Skin of body (tissue), 2 donors: ENCODE measurements around the gene DUSP9. TPM values are rescaled to one million over a fixed set of nuclear protein-coding genes. Genes with fewer than 3 reads are reported as not detected.

Source experiments
- DNase-seq: peaks from one replicate; lab custom pipeline; 2025; lab: John Stamatoyannopoulos, UW
- total RNA-seq: library from RNA; depleted of rRNA; stranded (reverse); fragments of >200 nt; gene quantifications from one replicate; pipeline ENCODE4 v1.2.3, GENCODE V29; 2014

Gene DUSP9
- total RNA-seq, 1 donor from 2014 or later: 0.10 TPM

DNA sequence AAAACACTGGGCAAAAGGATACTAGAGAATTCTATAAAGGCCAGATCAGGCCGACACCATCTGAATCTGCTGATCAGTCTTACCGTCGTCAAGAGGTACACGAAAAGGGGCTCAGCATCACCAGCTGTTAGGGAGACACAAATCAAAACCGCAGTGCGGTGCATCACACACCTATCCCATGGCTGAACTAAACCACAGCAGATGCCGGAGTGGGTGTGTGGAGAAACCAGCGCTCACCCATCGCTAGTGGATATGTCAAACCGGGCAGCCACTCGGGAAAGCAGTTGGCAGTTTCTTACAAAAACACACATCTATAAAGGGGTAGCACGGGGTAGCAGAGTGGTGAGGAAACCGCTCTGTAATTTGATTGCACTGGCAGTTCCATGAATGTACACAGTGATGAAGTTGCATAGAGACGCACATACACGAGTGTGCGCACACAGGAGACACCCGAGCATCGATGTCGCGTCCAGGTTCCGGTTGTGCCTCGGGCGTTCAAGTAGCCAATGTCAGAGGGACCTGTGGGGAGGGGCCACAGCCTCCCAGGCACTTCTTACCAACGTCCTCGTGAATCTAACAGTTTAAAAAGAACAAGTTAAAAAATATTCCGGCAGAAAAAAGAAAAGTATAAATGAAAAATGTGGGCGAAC lies 24.9 kb upstream of the DUSP9 start:
- no peak for DNase-seq

DNA sequence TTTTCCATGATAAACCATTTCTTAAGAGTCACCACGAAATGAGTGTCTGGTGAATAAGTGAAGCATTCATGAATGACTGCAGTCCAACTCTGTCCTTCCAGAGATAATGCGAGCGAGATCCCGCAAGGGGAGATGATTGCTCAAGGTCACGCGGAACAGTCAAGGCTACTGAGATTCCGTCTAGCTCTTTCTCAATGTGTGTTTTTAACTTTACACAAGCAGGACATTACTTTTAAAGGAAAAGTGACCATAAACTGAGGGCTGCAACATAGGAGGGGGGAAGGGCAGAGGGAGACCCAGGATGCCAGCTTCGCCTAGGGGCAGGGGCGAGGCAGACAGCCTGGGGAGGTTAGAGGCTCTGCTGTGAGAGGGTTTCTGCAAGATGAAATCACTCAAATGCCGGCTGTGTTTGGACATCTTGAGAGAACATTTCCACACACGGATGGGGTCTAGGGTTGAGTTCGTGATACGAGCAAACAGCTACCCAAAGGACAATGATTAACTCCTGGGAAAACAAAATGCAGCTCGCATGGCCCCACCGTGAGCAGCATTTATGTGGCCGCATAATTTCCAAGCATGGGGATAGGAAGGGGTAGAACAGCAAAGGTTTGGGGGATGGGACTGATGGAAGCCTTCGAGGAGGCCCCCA lies 24.2 kb upstream of the DUSP9 start:
- DNase-seq: no peak

DNA sequence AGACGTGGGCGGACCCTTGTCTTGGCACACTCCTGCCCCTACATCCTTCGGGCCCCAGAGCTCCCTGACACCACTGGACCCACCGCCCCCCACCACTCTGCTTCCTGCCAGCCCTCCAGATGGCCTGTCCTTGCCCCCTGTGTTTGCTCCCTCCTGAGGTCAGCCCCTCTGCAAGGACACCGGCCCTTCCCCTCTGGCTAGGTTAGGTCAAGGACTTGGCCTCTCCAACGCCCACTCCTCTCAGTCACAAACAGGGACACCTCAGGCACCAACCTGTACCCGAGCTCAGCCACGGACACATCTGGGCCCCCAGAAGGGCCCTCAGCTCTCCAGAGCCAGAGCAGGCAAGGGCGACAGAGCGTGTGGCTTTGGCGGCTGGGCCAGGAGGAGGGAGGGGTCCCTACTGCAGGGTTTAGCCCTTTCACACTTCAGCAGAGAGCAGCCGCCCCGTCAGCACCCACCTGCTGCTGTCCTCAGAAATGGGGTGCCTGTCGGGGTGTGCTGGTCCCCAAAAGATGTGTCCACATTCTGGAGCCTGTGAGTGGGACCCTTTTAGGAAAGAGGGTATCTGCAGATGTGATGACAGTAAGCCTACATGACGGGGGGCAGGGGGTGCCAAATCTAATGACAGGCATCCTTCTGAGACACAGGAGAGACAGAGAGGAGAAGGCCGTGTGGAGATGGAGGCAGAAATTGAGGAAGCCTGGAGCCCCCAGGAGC lies 23.5 kb upstream of the DUSP9 start:
- no peak for DNase-seq

DNA sequence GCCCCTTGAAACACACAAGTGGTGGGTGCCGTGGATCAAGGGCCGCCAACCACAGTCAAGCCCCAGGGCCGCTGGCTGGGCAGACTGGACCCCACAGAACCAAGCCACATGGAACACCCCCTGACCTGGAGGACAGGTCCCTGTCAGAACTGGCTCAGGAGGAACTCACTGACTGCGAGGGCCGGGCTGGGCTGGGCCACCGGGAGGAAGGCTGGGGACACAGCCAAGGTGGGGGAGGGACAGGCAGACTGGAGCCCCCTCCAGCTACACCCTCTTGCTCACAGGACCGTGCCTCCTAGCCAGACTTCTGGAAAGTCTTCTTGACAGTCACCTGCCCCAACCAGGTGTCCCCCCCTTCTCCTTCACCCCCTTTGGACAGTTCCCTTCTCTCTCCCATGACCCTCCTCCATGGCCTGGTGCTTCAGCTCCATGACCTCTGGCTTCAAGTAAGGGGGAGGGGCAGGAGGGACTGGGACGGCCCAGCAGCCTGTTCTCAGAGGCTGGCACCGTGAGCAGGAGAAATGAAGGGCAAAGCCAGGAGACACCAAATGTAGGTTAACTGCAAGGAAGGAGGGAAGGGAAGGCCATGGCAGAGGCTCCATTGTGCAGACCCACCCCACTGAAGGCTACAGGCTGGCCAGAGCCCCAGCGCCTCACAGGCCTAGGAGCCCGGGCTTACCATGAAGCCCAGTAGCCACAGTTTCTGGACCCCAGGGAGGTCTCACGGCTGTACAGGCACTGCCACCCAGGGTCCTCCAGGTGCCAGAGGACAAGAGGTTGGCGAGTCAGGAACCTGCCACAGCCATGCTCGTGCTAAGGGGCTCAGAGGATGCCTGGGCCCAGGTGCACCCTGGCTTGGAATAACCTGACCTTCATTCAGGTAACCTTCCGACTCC lies 22.6 kb upstream of the DUSP9 start:
- no peak for DNase-seq

DNA sequence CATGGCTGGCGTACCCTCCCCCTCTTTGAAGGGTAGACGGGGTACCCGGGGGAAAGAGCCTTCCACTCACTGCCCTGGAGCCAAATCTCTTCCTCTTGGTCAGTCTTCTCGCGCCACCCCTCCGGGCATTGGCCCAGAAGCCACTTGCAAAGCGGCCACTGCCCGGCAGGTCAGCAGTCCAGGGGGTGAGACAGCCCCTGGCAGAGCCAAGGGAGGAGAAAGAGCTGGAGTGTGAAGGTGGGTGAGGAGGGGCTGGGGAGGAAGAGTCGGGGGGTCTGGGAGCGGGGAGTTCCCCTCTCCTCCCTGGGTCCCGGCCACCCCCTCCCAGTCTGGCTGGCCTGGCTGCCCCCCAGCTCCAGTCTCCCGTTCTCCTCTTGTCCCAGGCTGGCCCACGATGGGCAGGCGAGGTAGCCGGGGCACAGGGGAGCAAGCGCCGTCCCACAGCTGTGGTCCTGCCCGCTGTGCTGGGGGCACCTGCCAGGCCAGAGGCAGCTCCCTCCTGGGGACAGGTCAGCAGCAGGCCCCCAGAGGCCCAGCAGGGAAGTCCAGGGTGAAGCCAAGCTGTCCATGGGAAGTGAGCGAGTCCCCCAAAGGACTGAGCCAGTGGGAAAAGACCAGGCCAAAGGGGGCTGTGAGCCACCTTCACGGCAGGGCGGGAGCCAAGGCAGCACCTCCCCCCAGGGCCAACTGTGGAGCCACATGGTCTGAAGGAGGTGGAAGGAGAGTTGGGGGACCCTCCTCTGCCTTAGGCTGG lies 21.6 kb upstream of the DUSP9 start:
- DNase-seq: no peak

DNA sequence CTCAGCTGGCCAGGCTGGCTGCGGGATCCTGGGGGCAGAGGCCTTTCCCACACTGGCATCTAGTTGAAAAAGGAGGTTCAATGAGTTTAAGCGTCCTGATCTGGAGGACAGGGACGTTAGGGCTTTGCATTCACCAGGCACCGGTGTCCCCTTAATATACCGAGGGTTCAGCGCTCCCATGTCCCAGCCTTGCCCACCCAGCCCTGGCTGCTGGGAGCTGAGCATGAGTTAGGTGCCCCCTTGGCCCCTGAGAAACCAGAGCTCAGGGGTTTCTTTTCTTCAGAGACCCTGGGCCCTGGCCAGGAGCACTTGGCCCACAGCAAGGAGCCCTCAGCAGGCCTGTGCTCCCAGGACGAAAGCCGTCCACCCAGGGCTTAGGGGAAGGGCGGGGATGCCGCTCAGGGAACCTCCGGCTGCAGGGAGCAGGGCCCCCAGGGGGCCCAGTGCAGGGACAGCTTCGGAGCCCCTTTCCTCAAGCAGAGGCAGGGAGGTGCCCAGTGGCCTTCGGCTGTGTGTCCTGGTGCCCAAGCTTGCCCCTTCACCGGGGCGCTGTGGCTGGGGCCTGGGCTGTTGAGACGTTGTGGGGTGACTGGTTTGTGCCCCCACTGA lies 20.9 kb upstream of the DUSP9 start:
- DNase-seq: no peak

DNA sequence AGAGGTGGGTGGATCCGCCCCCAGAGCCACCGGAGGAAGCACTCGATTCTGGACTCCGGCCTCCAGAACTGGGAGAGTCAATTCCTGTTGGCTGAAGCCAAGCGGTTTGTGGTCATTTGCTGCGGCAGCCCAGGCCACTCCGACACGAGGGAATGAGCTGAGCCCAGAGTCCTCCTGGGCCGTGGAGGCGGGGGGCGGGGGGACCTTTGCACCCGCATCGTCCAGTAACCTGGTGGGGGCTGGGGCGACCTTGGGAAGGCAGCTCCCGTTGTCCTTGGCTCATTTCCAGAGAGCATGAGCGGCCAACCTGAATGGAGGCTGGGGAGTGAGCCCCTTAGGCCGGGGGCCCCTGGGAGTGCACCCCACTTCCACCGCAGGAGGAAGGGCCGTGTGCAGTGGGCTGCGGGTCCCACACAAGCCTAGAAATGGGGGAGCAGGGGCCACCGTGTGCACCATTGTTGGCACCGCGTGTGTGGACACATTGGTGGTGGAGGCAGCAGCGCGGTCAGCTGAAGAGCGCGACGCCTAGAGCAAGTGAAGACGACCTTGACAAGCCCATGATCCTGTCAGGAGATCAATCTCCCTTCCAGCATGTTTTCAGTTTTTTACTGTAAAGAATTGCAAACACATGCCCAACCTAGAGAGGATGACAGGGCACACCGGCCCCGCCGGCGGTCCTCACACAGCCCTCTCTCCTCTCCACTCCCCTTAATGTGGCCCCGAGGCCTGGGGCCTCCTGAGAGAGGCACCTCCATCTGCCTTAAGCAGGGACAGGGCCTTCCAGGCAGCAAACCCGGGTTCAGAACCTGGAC lies 19.9 kb upstream of the DUSP9 start:
- no peak for DNase-seq

DNA sequence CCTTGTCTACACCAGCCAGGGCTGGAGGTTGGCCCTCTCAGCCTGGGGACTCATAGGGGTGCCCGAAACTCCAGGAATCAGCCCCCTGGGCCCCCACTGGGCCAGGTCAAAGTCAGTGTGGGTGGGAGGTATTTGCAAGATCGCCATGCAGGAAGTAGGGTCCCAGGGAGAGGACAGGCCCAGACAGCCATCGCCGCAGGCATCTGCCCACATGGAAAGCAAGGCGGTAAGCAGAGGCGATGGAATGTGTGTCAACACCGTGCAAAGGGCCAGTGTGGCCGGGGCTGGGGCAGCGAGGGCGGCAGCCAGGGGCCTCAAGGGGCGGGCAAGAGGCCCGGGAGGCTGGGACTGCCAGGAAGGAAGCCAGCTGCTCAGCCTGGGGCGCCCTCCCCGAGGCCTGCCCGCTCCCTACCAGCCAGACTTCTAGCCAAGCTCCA lies 19.3 kb upstream of the DUSP9 start:
- no peak for DNase-seq

DNA sequence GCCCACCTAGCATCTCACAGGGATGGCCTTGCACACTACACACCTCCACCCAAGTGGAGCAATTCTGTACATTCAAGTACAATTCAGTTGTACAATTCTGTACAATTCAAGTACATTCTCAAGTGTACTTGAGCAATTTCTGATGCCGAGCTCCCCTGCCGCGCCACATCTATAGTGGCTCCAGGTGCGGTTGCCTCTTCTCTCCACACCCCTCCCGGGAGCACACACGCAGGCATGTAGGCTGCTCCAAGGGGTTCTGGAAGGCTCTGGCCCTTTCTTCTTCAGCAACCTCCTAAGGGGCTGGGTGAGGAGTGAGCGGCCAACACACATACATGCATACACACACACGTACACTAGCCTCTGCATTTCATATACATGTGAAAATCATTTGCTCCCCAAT lies 18.9 kb upstream of the DUSP9 start:
- no peak for DNase-seq

DNA sequence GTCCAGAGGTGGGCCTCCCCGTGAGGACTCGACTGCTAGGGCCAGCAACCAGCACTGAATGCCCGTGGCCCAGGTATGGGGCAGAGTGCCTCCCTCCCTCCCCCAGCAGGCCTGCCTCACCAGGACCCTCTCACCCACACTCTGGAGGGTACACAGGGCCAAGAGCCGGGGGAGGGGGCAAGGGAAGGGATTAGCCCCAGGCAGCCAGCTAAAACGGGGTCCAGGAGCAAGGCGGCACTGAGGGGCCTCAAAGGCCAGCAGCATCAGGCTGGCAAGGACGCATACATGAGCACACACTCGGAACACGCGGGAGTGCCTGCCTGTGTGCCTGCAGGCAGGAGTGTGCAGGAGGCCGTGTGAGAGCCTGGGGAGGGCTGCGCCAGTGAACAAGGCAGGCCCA lies 18.3 kb upstream of the DUSP9 start:
- DNase-seq: no peak

DNA sequence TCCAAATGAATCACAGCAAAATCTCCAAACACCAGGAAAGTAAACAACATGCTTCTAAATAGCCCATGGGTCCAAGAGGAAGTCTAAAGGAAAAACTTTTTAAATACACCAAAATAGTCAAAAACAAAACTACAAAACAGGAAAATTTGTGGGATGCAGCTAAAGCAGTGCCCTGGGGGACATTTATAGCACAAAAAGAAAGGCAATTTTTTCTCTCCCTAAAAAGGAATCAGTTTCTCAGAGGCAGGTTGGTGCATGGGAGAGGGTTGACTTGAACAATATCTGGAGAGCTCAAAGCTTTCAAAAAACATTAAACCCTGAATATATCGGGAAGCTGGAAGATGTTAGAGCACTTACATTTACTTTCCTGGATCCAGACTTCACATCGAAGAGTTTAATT lies 15.7 kb upstream of the DUSP9 start:
- no peak for DNase-seq

DNA sequence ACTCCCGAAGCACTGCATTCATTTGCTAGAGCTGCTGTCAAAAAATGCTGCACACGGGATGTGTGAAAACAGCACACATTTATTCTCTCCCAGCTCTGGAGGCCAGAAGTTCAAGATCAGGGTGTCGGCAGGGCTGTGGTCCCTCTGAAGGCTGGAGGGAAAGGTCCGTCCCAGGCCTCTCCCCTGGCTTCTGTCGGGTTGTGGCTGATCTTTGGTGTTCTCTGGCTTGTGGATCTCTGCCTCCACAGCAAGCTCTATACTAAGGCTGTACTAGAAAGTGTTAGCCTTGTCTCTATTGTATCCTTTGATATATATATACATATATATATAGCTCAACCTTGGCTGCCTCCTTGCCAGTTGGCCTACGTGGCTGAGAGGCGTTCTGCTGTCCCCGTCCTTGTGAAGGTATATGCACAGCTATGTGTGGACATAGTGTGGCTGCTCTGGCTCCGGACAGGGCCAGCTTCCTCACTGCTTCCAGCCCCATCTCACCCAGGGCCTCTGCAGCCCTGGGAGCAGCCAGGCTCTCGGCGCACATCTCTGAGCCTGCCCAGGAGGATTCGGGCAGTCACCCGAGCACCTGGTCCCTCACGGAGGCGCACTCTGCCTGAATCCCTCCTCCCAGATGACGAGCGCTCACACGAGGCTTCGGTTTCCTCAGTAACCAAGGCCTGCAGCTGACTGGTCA lies 15.0 kb upstream of the DUSP9 start:
- DNase-seq: no peak

DNA sequence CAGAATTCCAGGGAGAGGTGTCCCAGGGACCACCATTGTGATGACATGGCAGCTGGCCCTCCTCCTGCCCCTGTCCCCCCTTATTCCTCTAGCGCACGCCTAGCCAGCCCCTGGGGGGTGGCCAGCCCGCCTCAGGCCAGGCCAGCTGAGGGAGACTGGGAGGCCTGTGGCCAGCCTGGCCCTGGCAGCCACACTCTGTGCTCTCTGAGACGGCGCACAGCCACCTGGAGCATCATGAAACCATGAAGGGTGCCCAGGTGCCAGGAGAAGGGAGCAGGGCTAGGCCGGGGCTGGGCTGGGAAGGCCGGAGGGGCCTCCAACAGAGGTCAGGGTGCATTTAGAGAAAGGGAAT lies 14.4 kb upstream of the DUSP9 start:
- no peak for DNase-seq

DNA sequence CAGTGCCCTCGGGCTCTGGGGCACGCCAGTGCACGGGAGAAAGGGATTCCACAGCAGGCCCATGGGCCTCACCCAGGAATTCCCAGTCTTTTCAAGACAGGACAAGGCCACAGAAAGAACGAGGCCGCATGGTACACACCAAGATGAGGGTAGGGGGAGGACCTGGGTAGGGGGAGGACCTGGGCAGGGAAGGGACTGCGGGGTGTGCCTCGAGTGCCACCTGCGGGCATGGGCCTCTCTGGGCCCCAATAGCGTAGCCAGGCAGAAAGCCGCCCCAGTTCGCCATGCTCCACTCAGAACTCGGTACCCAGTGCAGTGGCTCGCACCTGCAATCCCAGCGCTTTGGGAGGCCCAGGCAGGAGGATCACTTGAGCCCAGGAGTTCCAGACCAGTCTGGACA lies 14.0 kb upstream of the DUSP9 start:
- no peak for DNase-seq

DNA sequence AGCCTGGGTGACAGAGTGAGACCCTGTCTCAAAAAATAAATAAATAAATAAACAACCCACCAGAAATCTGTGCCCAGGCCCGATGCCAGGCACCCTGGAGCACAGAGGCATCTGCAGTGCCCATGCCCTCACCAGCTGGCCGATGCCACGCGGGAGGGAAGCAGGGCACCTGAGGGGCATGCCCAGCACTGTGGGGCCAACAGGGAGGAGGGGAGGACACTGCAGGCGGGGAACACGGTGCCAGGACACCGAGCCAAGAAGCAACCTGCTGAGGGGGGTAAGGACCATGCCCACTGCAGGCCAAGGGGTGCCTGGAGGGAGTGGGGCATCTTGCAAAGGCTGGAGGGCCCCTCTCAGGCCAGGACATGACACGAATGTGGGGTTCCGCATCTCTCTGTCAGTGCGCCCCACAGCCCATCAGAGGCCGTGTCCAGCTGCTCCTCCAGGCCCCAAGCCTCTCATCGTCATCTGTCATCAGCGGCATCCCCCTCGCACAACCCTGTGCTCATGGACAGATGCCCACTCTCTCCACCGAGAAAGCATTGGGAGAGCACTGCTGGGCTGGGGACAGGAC lies 13.3 kb upstream of the DUSP9 start:
- DNase-seq: no peak

DNA sequence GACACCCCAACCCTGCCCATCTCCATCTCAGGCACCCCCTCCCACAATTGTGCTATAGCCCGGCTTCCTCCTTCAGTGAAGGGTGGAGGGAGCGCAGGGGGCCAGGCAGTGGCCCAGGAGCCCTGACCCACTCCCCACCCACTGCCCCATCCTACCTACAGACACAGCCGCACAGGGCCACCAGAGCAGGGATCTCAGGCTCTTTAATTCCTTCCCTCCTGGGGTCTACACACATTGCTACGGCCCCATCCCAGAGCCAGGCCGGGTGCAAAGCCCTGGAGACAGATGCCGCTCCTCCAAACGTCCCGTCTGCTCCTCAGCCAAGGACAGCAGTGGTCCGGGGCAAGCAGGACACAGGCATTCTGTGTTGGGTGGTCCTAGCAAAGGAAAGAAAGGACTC lies 12.8 kb upstream of the DUSP9 start:
- DNase-seq: no peak

DNA sequence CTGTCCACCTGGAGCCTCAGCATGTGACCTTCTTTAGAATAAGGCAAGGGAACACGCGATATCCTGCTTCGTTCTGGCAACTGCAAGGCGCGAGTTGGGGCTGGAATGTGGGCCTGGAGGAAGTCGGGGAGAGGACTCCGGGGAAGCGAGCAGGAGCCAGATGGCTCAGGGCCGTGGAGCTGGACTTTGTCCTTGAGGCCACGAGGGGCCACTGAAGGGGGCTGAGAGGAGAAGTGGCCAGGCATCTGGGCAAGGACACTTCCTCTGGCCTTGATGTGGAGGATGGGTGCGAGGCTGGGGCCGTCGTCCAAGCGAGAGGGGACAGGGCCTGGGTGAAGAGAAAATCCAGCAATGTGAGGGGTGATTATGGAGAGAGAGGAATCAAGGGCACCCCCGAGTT lies 12.2 kb upstream of the DUSP9 start:
- no peak for DNase-seq

DNA sequence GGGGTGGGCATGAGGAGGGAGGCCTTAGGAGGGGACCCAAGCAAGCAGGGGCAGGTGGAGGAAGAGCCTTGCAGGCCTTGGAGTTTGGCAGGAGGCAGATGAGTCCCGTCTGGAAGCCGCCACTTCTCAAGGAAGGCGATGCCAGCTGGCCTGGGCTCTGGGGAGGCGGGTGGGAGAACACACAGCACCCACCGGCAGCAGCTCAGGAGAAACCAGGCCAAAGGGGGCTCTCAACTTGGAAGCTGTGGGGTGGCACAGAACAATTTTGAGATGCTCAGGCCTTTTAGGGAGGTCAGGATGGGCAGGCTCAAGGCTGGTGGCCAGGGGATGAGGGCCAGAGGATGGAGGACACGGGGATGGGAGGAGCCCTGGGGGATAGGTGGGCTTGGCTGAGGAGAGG lies 11.6 kb upstream of the DUSP9 start:
- DNase-seq: no peak
